GM23338 (cell line): ENCODE results near the gene CCNYL1.

ENCODE experiments used
- CREB1 ChIP-seq: fragments of 250-450 bp; sonication (Bioruptor Pico); IDR thresholded peaks from 2 replicates; pipeline ENCODE4 v1.5.0; 2020; ENCODE audit warnings: low read depth, mild to moderate bottlenecking, moderate library complexity
- EZH2 ChIP-seq: fragments of 200-600 bp; sonication (generic); IDR thresholded peaks from one replicate; pipeline ENCODE4 v1.8.0; 2017; ENCODE audit warnings: antibody characterized with exemption, mild to moderate bottlenecking, low read depth; ENCODE audit not compliant: unreplicated experiment
- EZH2phosphoT487 ChIP-seq: fragments of 200-600 bp; sonication (generic); IDR thresholded peaks from one replicate; pipeline ENCODE4 v1.8.1; 2018; ENCODE audit warnings: antibody characterized with exemption; ENCODE audit not compliant: unreplicated experiment
- JUNB ChIP-seq: IDR thresholded peaks from one replicate; pipeline ENCODE4 v1.6.1; 2016; ENCODE audit warnings: antibody characterized with exemption; ENCODE audit not compliant: unreplicated experiment
- NANOG ChIP-seq: IDR thresholded peaks from 2 replicates; pipeline ENCODE4 v1.6.1; 2016; ENCODE audit warnings: antibody characterized with exemption, borderline replicate concordance
- POLR2AphosphoS5 ChIP-seq: IDR thresholded peaks from 2 replicates; pipeline ENCODE4 v1.6.1; 2016; ENCODE audit warnings: antibody characterized with exemption, low read depth
- TF ChIP-seq, protein P1 (sequence below), 2 experiments: fragments of 200-600 bp in 1 of 2; sonication (generic) in 1 of 2; conservative IDR thresholded peaks; 2 replicates each; pipeline versions ENCODE4 v1.5.1 to v1.6.1; 2016 to 2017; ENCODE audit warnings: antibody characterized with exemption in 2 of 2, low read depth in 2 of 2, mild to moderate bottlenecking in 2 of 2, moderate library complexity in 1 of 2
- TF ChIP-seq, protein P2 (sequence below): IDR thresholded peaks from one replicate; pipeline ENCODE4 v1.6.1; 2018; ENCODE audit warnings: antibody characterized with exemption; ENCODE audit not compliant: unreplicated experiment

DNA sequence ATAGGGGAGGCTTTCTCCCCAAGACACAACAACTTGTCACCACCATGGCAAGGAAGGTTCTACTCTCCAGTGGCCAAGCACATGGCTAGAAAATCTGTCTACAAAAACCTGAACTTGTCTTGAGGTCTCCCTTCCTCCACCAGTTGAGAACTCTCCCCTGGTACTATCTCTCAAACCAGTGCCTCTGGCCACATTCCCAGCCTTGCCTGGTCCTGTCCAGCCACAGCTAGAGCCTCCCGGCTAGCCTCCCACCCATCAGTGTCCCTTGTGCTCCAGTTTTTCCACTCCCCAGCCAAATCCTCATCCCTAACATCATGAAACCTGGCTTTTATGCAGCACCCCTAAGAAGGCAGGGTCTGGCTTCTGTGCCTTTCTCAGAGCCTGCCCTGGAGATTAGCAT lies 79.5 kb downstream of the CCNYL1 start:
- TF ChIP-seq, protein P1, sequence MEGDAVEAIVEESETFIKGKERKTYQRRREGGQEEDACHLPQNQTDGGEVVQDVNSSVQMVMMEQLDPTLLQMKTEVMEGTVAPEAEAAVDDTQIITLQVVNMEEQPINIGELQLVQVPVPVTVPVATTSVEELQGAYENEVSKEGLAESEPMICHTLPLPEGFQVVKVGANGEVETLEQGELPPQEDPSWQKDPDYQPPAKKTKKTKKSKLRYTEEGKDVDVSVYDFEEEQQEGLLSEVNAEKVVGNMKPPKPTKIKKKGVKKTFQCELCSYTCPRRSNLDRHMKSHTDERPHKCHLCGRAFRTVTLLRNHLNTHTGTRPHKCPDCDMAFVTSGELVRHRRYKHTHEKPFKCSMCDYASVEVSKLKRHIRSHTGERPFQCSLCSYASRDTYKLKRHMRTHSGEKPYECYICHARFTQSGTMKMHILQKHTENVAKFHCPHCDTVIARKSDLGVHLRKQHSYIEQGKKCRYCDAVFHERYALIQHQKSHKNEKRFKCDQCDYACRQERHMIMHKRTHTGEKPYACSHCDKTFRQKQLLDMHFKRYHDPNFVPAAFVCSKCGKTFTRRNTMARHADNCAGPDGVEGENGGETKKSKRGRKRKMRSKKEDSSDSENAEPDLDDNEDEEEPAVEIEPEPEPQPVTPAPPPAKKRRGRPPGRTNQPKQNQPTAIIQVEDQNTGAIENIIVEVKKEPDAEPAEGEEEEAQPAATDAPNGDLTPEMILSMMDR (conservative IDR thresholded peaks at IDR 0.05; ENCODE audit: low read depth in 2 of 2) = no peak
- TF ChIP-seq, protein P2, sequence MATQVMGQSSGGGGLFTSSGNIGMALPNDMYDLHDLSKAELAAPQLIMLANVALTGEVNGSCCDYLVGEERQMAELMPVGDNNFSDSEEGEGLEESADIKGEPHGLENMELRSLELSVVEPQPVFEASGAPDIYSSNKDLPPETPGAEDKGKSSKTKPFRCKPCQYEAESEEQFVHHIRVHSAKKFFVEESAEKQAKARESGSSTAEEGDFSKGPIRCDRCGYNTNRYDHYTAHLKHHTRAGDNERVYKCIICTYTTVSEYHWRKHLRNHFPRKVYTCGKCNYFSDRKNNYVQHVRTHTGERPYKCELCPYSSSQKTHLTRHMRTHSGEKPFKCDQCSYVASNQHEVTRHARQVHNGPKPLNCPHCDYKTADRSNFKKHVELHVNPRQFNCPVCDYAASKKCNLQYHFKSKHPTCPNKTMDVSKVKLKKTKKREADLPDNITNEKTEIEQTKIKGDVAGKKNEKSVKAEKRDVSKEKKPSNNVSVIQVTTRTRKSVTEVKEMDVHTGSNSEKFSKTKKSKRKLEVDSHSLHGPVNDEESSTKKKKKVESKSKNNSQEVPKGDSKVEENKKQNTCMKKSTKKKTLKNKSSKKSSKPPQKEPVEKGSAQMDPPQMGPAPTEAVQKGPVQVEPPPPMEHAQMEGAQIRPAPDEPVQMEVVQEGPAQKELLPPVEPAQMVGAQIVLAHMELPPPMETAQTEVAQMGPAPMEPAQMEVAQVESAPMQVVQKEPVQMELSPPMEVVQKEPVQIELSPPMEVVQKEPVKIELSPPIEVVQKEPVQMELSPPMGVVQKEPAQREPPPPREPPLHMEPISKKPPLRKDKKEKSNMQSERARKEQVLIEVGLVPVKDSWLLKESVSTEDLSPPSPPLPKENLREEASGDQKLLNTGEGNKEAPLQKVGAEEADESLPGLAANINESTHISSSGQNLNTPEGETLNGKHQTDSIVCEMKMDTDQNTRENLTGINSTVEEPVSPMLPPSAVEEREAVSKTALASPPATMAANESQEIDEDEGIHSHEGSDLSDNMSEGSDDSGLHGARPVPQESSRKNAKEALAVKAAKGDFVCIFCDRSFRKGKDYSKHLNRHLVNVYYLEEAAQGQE = no peak
- TF ChIP-seq POLR2AphosphoS5 = no peak
- TF ChIP-seq NANOG = no peak
- no peak for TF ChIP-seq EZH2
- TF ChIP-seq EZH2phosphoT487 = no peak
- no peak for TF ChIP-seq JUNB
- TF ChIP-seq CREB1 = no peak
